Hepatocyte (in vitro differentiated cells): Measurements from ENCODE around the gene KCNMA1.

Source experiments
- CTCF ChIP-seq: fragments of 200-600 bp; sonication (generic); IDR thresholded peaks from 2 replicates; pipeline ENCODE4 v1.5.1; 2016; ENCODE audit warnings: antibody characterized with exemption, mild to moderate bottlenecking; ENCODE audit not compliant: poor library complexity
- EZH2 ChIP-seq: fragments of 200-600 bp; sonication (generic); IDR thresholded peaks from 2 replicates; pipeline ENCODE4 v1.6.1; 2016; ENCODE audit warnings: antibody characterized with exemption, mild to moderate bottlenecking, borderline replicate concordance
- EZH2phosphoT487 ChIP-seq: fragments of 200-600 bp; sonication (generic); IDR thresholded peaks from one replicate; pipeline ENCODE4 v1.6.1; 2018; ENCODE audit warnings: antibody characterized with exemption, mild to moderate bottlenecking, low read depth, moderate library complexity; ENCODE audit not compliant: unreplicated experiment, severe bottlenecking

GRCh38 chr10:77492368-77492994 lies 145.1 kb downstream of the KCNMA1 start:
- TF ChIP-seq CTCF (no peak), EZH2 (no peak), EZH2phosphoT487 (no peak)
